ENCODE measurements around the gene SVIL. TPM values are rescaled to one million over a fixed set of nuclear protein-coding genes. Genes with fewer than 3 reads are reported as not detected.
"Not testable (repeated sequence)": the region's sequence is repeated elsewhere in the genome, so short reads cannot be mapped to it uniquely, and the experiment has no call there.

SVIL gene
- total and polyA plus RNA-seq, 4 donors = 3.1 to 26.0 (median 9.4) TPM

DNA sequence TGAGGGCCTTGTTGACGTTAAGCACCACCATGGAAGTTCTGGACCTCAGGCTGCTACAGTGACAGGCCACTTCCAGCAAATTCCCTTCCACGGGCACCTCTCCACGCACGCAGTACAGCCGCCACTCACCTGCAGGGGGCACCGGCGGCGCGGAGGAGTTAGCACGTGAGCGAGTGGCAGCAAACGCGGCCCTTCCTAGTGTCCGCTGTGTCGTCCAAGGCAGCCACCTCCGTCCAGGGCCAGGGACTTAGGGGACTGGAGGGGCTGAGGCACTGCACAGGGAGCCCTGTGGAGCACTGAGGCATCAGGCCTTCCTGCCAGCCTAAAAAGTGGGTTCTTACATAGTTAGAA is 164.4 kb downstream of the SVIL start:
- Histone ChIP-seq H3K4me1 (ENCODE audit: control insufficient read depth in 4 of 4, insufficient read depth in 4 of 4, low read length in 3 of 4) (peaks cover 4 to 13% (median 10%) of the 10 kb centered on the region in 4 donors), H3K9ac (ENCODE audit: low read depth in 1 of 2, low read length in 2 of 2) (no peak overlapping the region), H3K27ac (ENCODE audit: low read depth in 1 of 2, low read length in 2 of 2) (no peak overlapping the region), H3K9me3 (ENCODE audit: control insufficient read depth in 4 of 4, low read length in 3 of 4) (no peaks in the 10 kb centered on the region), H3K4me3 (ENCODE audit: low read depth in 1 of 3, low read length in 3 of 3) (no peak overlapping the region), H3K36me3 (ENCODE audit: control insufficient read depth in 4 of 4, insufficient read depth in 3 of 4, low read depth in 1 of 4, low read length in 3 of 4) (peaks cover 3 to 36% (median 24%) of the 10 kb centered on the region in 4 donors), H3K27me3 (ENCODE audit: control insufficient read depth in 4 of 4, insufficient read depth in 4 of 4, low read length in 3 of 4) (no peaks in the 10 kb centered on the region)
- DNase-seq (ENCODE audit: low spot score) = no peak
- peak in 1 of 2 donors; percentile 5 for TF ChIP-seq RAD21 (IDR thresholded peaks at IDR 0.05)
- TF ChIP-seq, protein P1, sequence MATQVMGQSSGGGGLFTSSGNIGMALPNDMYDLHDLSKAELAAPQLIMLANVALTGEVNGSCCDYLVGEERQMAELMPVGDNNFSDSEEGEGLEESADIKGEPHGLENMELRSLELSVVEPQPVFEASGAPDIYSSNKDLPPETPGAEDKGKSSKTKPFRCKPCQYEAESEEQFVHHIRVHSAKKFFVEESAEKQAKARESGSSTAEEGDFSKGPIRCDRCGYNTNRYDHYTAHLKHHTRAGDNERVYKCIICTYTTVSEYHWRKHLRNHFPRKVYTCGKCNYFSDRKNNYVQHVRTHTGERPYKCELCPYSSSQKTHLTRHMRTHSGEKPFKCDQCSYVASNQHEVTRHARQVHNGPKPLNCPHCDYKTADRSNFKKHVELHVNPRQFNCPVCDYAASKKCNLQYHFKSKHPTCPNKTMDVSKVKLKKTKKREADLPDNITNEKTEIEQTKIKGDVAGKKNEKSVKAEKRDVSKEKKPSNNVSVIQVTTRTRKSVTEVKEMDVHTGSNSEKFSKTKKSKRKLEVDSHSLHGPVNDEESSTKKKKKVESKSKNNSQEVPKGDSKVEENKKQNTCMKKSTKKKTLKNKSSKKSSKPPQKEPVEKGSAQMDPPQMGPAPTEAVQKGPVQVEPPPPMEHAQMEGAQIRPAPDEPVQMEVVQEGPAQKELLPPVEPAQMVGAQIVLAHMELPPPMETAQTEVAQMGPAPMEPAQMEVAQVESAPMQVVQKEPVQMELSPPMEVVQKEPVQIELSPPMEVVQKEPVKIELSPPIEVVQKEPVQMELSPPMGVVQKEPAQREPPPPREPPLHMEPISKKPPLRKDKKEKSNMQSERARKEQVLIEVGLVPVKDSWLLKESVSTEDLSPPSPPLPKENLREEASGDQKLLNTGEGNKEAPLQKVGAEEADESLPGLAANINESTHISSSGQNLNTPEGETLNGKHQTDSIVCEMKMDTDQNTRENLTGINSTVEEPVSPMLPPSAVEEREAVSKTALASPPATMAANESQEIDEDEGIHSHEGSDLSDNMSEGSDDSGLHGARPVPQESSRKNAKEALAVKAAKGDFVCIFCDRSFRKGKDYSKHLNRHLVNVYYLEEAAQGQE (IDR thresholded peaks at IDR 0.05) = no peak
- TF ChIP-seq, protein P2, sequence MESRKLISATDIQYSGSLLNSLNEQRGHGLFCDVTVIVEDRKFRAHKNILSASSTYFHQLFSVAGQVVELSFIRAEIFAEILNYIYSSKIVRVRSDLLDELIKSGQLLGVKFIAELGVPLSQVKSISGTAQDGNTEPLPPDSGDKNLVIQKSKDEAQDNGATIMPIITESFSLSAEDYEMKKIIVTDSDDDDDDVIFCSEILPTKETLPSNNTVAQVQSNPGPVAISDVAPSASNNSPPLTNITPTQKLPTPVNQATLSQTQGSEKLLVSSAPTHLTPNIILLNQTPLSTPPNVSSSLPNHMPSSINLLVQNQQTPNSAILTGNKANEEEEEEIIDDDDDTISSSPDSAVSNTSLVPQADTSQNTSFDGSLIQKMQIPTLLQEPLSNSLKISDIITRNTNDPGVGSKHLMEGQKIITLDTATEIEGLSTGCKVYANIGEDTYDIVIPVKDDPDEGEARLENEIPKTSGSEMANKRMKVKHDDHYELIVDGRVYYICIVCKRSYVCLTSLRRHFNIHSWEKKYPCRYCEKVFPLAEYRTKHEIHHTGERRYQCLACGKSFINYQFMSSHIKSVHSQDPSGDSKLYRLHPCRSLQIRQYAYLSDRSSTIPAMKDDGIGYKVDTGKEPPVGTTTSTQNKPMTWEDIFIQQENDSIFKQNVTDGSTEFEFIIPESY (IDR thresholded peaks at IDR 0.05) = no peak
- 88% methylated on average over 16 of the region's 16 CpGs for WGBS

DNA sequence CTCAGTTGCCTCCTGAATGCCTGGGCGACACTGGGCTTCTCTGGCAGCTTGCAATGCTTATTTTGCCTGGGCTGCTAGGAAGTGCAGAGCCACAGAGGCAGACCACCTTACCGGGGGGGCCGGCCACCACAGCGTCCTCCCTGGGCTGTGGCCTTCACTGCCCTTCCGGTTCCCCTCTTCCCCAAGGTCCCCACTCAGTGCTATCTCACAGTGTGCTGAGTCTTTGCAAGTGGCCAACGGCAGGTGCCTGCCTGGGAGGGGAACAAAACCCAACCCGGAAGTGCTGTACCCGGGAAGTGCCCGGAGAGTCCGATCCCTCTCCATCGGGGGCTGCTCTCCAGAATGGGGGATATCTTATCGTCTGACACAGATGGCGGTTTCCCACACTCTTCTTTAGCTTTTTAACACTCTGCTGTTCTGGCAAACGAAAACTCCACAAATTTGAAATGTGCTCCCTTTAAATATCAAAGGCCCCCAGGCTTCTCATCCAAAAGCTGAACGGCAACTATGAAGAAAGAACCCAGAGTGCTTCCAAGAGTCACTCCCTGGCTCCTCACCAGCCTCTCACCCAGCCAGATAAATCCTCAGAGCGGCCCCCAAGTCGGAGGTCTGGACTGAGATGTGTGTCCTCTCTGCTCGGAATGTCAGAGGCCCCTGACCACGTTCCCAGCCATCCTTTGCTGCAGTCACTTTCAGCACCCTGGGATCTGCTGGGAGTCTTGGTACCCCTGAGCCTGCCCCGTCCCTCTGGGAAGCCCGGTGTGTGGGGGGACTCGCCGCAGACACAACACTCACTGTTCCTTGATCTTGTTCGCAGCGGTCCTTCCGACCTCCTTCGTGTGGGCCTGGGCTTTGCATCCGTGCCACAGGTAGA is 165.1 kb downstream of the SVIL start:
- WGBS = 91% methylated on average over 28 of the region's 28 CpGs
- no peaks in the 10 kb centered on the region for H3K9me3 ChIP-seq (ENCODE audit: control insufficient read depth in 4 of 4, low read length in 3 of 4)

DNA sequence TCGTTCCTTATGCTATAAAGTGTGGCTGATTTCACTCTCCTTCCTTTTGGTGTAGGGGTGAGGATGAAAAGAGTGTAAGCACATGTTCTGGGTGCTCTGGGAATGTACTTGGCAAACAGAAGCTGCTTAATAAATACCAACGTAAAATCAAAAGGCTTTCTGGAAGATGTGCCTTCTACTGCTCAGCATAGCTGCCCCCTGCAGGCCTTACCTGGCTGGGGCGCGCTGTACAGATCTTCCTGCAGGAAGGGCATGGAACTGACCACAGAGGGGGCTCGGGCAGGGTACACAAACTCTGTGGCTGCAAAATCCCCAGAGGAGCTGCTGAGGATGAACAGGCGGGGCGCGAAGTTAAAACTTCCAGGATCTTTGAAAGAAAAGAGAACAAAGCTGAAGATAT is 169.4 kb downstream of the SVIL start:
- no peak overlapping the region for H3K27ac ChIP-seq (ENCODE audit: low read depth in 1 of 2, low read length in 2 of 2)
- 91% methylated on average over 8 of the region's 8 CpGs for WGBS
- no peaks in the 10 kb centered on the region for H3K4me1 ChIP-seq (ENCODE audit: control insufficient read depth in 4 of 4, insufficient read depth in 4 of 4, low read length in 3 of 4)
- no peak for DNase-seq (ENCODE audit: low spot score)
- no peaks in the 10 kb centered on the region for H3K9me3 ChIP-seq (ENCODE audit: control insufficient read depth in 4 of 4, low read length in 3 of 4)
- TF ChIP-seq RXRA (IDR thresholded peaks at IDR 0.05) (no peak), JUND (IDR thresholded peaks at IDR 0.05) (no peak), TAF1 (conservative IDR thresholded peaks at IDR 0.05) (no peak), SP1 (IDR thresholded peaks at IDR 0.05) (no peak), FOXA1 (IDR thresholded peaks at IDR 0.05) (no peak)
- no peak overlapping the region for H3K9ac ChIP-seq (ENCODE audit: low read depth in 1 of 2, low read length in 2 of 2)
- H3K4me3 ChIP-seq (ENCODE audit: low read depth in 1 of 3, low read length in 3 of 3) = no peak overlapping the region
- peaks cover 9 to 56% (median 35%) of the 10 kb centered on the region in 4 donors for H3K36me3 ChIP-seq (ENCODE audit: control insufficient read depth in 4 of 4, insufficient read depth in 3 of 4, low read depth in 1 of 4, low read length in 3 of 4)
- no peaks in the 10 kb centered on the region for H3K27me3 ChIP-seq (ENCODE audit: control insufficient read depth in 4 of 4, insufficient read depth in 4 of 4, low read length in 3 of 4)

More for the DNA sequence above, 165.1 kb downstream of the SVIL start:
- H3K9ac ChIP-seq (ENCODE audit: low read depth in 1 of 2, low read length in 2 of 2) = no peak overlapping the region
- TF ChIP-seq FOXA1 (IDR thresholded peaks at IDR 0.05) (no peak), HNF4A (conservative IDR thresholded peaks at IDR 0.05) (no peak), JUND (IDR thresholded peaks at IDR 0.05) (no peak), NR2F2 (IDR thresholded peaks at IDR 0.05) (no peak), SP1 (IDR thresholded peaks at IDR 0.05) (no peak)
- TF ChIP-seq, protein P3, sequence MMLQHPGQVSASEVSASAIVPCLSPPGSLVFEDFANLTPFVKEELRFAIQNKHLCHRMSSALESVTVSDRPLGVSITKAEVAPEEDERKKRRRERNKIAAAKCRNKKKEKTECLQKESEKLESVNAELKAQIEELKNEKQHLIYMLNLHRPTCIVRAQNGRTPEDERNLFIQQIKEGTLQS (IDR thresholded peaks at IDR 0.05) = no peak
- H3K27ac ChIP-seq (ENCODE audit: low read depth in 1 of 2, low read length in 2 of 2) = no peak overlapping the region
- H3K27me3 ChIP-seq (ENCODE audit: control insufficient read depth in 4 of 4, insufficient read depth in 4 of 4, low read length in 3 of 4) = no peaks in the 10 kb centered on the region
- peaks cover 3 to 41% (median 28%) of the 10 kb centered on the region in 4 donors for H3K36me3 ChIP-seq (ENCODE audit: control insufficient read depth in 4 of 4, insufficient read depth in 3 of 4, low read depth in 1 of 4, low read length in 3 of 4)
- peaks cover 4 to 13% (median 10%) of the 10 kb centered on the region in 4 donors for H3K4me1 ChIP-seq (ENCODE audit: control insufficient read depth in 4 of 4, insufficient read depth in 4 of 4, low read length in 3 of 4)
- DNase-seq (ENCODE audit: low spot score) = no peak
- no peak overlapping the region for H3K4me3 ChIP-seq (ENCODE audit: low read depth in 1 of 3, low read length in 3 of 3)

DNA sequence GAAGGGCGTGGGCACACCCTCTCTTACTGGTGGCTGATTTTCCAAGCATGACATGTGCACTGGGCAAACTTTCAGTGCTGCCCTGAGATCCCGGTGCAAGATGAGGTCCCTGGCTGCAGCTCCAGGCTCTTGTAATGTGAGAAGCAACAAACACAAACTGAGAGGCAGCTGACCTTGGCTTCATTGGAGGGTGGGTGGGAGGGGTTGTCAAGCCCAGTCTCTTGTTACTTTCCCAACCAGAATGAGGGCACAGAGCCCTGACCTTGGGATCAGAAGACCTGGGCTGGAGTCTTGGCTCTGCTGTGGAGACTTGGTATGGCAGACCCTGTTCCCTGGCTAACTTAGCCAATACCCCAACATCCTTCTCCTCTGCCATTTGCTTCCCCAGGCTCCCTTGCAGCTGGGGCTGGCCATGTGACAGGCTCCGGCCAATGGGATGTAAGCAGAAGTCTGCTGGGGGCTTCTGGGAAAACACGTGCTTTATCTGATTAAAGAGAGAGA is 170.1 kb downstream of the SVIL start:
- H3K27ac ChIP-seq (ENCODE audit: low read depth in 1 of 2, low read length in 2 of 2); H3K9ac ChIP-seq (ENCODE audit: low read depth in 1 of 2, low read length in 2 of 2); H3K4me3 ChIP-seq (ENCODE audit: low read depth in 1 of 3, low read length in 3 of 3); H3K27me3 ChIP-seq (ENCODE audit: control insufficient read depth in 4 of 4, insufficient read depth in 4 of 4, low read length in 3 of 4); H3K4me1 ChIP-seq (ENCODE audit: control insufficient read depth in 4 of 4, insufficient read depth in 4 of 4, low read length in 3 of 4); H3K9me3 ChIP-seq (ENCODE audit: control insufficient read depth in 4 of 4, low read length in 3 of 4); DNase-seq (ENCODE audit: low spot score): not testable (repeated sequence)
- H3K36me3 ChIP-seq (ENCODE audit: control insufficient read depth in 4 of 4, insufficient read depth in 3 of 4, low read depth in 1 of 4, low read length in 3 of 4) = peaks cover 9 to 54% (median 34%) of the 10 kb centered on the region in 4 donors
- 70% methylated on average over 4 of the region's 4 CpGs for WGBS
